GM18867 (cell line): Measurements from ENCODE around the gene PHF21B.

Experiments
- ATAC-seq: cut with Tn5 transposase; IDR thresholded peaks from one replicate; pipeline ENCODE4 v1.9.1; 2021; ENCODE audit warnings: mild to moderate bottlenecking, moderate library complexity; ENCODE audit not compliant: unreplicated experiment

PHF21B gene

DNA sequence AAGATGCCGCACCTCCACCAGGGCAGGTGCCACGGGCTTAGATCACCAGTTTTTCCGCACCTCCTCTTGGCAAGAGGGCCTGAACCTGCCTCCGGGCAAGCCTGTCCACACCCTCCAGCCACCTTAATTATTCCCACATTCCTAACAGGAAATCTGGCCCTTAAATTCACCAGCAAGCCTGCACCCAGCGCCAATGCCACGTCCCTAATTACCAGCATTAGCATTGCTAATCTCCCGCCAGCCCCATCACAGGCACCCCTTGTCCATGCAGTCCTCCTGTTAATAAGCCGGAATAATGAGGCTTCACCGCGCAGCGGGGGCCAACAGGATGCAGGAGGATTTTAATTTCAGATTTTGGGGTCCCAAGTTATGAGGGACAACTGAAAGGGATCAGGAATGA is 69.7 kb downstream of the PHF21B start:
- no peak for ATAC-seq

DNA sequence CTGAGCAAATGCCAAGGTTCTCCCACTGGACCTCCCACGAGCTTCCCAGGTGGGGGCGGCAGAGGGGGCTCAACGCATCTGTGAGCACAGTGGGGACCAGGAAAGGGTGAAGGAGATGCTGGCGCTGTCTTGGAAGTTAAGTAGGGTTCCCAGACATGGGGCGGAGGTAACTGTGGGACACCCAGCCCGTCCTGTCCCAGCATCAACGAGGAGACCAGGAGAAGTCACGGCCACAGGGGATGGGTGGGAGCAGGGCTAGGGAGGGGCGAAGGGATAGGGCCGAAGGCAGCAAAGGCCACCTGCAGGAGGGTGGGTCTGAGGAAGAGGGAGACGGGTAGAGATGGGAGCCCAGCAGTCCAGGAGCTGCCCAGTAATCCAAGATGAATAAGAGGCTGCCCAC is 70.4 kb downstream of the PHF21B start:
- no peak for ATAC-seq

DNA sequence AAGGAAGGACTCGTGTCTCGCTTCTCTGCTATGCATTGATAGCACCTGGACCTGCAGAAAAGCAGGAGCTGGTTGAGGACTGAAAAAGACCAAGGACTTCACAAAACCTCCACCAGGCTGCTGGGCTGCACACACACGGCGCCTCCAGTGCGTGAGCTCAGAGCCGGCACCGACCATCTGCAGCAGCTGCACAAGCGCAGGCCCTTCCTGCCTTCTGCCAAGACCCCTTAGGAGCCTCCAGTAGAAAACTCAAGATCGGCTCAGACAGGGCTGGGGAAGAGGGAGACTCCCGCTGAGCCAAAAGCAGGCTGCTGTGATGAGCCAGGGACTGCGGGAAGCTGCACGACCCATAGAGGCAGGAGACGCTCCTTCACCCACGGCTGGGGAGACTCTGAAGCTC is 70.9 kb downstream of the PHF21B start:
- no peak for ATAC-seq

DNA sequence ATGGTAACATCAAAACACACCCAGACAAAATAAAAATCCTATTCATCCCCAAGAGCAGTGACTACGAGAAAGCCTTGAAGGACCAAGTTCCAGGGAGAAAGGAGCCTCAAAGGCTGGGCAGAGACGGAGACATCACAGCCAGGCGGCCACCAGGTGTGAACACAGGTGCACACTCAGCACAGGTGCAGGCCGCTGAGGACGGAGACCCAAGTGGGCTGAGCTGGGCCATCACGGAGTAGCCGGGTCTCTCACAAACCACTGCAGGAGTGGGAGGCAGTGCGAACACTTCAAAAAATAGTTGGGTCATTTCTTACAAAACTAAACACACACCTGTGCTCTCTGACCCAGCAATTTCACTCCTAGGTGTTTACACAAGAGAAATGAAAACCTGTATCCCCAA is 72.6 kb downstream of the PHF21B start:
- ATAC-seq: no peak

DNA sequence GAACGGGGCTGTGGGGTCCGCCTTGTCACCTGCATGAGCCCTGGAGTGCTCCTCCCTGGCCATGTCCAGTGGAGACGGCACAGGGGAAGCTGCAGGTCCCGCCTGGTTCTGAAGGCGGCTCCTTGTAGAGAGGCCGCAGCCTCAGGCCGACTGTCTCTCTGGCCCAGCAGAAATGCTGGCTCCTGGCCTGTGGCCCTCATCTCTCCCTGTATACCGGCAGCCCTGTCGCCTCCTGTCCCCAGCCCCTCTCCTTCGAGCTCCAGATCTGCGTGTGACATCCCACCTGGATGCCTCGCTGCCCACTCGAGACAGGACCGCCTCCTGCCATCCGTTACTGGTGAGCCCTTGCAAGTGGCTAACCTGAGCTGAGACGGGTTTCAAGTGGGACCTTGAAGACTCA is 73.6 kb downstream of the PHF21B start:
- ATAC-seq: no peak

DNA sequence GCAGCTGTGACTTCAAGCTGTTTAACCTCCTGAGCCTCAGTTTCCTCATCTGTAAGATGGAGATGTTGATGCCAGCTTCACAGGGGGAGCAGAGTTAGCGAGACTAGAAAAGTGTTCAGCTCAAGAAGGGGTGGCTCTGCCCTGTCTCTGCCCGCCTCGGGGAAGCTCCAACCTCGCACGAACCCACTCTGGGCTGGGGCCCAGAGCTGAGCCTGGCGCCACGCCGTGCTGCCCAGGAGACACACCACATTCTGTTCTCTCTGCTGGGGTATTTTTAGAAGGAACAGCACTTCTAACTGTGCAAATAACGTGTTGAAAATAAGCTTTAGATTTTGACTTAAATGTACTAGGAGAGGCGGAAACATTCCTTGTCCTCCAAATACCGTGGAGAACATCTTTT is 74.1 kb downstream of the PHF21B start:
- ATAC-seq: no peak

DNA sequence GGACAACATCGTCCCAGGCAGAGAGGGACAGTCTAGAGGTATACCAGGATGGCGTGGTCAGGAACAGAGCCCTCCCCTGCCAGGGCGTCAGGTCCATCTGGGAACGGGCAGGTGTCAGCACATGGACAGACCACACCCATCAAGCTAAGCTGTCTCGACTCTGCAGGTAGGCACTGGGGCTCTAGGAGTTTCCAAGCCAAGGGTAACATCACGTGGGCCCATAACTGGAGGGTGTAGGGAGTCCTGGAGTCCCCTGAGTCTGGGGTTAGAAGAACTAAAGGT is 75.4 kb downstream of the PHF21B start:
- no peak for ATAC-seq

DNA sequence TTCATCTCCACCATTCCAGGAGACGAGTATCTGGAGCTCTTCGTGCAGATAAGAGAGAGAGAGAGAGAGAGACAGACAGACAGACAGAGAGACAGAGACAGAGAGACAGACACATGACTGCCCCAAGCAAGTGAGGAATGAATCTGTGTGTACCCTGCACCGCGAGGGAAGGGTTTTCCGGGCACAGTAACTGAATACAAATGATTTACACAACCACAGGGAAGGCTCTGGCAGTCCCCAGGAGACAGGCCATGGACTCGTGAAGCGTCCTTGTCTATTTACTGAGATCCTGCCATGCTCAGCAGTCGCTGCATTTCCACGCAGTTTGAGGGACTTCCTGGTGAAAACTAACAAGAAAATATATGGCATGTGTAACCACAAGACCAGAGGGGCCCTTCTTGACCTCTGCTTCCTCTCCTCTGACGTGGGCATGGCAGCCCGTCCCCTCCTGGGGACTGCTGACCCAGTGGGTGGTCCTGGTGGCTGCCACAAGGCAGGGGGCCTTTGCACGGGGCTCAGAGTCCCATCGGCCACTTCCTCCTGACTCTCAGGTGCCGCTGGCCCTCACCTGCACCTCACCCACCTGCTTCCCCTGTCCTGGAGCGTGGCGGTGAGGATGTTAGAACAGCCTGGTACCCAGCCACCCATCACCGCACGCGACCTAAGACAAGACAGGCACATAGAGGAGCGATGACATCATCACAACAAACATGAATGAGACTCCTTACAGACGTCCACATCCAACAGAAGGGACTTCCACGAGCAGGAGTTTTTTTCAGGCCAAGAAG is 75.9 kb downstream of the PHF21B start:
- no peak for ATAC-seq

DNA sequence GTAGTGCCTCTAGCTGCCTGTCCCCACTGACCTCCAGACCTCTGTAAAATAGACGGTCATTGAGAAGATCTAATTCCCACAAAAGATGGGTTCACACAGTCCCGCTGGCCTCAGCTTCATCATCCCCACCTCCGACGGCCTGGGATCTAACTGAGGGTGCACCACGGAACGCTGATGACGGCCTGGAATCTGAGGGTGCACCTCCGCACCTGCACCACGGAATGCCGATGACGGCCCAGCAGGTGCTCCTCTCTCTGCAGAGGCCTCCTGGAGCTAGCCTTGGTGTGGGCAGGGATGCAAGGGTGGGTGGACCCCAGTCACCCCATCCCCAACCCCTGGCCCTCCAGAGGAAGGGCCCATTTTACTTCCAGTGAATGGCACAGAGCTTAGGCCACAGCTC is 77.3 kb downstream of the PHF21B start:
- ATAC-seq: no peak

DNA sequence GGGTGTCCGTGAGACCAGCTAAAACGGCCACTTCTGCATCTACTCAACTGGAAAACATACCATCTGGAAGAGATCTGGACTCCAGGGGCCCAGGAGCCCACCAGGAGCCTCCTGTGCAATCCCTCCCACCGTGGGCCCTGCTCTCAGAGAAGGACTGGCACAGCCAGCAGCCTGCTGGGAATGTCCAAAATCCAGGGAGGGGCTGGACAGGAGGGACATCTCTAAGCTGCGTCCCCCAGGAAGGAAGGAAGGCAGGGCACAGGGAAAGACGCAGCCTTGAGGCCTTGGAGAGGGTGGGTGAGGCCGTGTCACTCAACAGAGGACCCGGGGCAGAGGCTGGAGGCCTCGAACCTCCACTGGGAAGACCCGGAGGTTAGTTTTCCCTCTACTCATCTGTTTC is 78.0 kb downstream of the PHF21B start:
- ATAC-seq: no peak

DNA sequence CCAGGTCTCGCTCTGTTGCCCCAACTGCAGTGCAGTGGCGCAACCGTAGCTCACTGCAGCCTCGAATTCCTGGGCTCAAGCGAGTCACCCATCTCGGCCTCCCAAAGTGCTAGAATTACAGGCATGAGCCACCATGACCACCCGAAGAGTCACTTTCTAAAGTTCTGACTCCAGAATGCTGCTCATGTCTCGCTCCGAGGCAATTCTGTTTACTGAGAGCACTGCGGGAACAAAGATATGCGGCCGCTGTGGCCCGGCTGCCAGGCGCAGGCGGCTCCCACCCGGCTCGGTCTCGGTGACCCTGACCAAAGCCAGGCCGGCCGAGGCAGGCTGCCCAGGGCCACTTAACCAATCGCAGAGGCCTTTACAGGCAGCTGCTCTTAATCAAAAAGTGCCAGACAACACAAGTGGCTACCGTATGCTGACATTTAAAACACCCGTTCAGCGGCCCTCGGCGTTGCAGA is 78.7 kb downstream of the PHF21B start:
- no peak for ATAC-seq

DNA sequence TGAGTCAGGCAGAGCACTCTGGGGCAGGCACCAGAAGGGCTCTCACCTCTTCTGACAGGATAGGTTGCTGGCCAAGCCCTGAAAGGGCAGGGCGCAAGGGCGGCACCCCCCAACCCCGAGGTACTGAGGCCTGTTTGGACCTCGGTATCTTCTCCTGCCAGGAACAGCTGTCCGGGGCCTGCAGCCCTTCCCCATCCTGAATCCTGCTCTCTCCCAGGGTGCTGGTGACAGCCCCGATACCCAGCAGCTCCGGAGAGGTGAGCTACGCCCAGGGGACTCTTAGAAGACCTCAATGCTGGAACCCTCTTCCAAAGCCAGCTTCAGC is 79.1 kb downstream of the PHF21B start:
- ATAC-seq: no peak

DNA sequence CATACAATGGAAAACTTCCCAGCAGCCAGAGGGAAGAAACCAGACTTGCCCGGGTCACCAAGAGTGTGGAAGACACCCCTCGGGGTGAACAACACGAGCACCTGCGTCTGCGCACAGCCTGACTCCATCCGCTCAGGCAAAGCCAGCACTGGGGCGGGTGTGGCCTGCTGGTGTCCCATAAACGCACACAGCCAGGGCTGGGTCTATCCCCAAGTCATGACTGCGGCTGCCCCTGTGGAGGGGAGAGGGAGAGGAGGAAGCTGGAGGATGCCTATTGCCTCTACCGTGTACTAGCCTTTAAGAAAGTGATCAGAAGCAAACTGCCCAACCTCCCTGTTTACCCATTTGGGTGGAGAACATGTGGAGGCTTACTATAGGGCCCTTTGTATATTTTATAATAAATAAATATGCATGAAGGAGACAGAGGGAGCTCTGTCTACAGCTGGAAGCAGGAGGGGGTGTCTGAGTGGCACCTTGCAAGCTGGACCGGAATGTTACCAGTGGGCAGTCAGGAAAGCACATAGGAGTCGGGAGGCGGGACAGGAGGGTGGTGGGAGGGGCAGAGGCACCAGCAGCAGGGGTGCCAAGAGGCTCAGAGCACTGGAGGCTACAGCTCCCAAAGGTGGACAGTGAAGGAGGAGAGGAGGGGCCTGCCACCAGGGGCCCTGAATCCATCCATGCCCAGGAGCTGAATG is 79.6 kb downstream of the PHF21B start:
- ATAC-seq: no peak

DNA sequence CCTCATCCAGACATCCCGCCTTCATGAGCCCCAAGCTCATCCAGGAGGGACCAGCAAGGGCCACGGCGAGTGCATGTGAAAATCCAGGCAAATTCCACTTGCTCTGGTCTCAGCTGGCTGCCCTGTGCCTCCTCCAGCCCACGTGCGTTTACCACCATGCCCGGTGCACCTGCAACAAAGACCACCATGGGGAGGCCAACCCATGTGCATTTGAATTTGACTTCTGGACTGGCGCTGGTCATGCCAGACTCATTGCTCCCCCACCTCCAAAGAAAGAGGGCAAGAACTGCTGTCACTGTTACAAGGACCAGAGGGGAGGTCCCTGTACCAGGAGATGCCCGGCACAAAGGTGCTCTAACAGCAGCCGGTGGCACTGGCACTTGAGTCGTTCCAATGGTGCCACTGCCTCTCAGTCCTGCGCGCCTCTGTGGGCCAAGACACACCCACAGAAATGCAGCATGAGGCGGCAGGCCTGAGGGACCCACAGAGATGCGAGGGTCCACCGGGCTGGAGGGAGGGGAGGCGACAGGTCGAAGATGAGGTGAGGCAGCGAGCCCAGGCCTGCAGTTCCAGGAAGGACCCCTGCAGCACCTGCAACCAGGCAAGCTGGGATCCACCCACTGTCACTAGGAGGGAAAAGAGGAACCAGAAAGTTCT is 80.3 kb downstream of the PHF21B start:
- no peak for ATAC-seq

DNA sequence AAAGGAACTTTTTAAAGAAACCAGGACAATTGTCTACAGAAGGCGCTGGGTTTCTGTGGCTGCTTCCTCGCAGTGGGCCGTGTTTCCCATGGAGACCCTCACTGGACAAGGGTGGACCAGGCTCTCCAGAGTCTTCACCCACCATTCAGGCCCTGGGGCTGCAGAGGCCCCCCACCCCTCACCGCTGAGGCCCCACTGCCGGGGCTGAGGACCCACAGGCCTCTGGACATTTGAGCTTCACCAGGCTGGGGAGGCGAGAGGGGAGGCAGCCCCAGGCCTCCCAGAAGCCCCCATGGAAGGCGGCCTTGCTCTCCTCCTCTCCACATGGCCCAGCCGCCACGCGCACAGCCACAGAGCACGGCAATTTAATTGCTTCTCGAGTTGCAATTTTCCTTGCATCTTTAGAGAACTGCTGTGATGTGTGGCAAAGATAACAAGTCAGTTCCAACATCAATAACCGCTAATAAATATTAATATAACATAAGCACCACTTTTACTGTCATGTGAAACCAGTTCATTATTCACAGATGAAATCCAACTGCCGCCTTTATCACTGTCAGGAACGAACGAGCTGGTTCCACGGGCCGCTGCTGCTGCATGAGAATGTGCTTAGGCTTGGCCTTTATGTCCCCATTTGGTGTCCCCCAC is 81.0 kb downstream of the PHF21B start:
- ATAC-seq: no peak

DNA sequence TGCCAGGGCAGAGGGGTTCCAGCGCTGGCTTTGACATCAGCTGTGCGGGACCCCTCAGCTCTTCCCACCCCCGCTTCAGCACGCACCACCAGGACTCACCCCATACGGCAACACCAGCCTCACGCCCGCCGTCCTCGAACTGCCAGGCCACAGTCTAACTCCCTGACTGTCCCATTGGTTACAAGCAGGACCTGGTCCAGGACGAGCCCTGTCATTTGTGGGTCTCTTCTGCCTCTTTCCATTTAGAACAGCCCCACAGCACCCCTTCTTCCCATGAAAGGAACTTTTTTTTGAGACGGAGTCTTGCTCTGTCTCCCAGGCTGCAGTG is 81.7 kb downstream of the PHF21B start:
- no peak for ATAC-seq

DNA sequence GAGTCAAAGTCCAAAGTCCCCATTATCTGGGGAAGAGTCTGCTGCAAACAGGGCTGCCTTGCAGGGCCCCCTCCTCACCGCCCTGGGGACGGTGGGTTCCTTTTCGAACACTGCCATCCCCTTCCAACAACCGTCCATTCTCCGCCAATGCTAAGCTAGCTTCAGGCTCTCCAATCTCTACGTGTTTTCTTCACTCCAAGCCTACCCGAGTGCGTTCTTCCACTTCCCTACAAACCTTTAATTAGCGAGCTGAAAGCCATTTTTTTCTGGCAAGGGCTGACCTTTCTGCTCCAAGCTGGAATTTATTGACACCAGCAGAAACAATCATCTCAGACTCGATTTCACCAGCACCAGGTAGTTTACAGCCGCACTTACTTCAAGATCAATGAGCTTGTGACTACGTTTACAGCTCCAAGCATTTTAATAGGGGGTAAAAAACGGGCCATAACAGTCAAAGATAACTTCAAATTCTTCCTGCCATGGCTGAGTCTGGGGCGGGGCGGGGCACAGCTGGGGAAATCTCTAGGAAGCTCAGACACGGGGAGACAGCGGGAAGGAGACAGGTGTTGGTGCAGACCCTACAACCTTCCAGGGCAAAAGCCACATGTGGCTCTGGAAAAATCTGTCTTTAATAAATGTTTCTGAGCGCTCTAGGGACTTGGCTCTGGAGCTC is 82.2 kb downstream of the PHF21B start:
- ATAC-seq: no peak

DNA sequence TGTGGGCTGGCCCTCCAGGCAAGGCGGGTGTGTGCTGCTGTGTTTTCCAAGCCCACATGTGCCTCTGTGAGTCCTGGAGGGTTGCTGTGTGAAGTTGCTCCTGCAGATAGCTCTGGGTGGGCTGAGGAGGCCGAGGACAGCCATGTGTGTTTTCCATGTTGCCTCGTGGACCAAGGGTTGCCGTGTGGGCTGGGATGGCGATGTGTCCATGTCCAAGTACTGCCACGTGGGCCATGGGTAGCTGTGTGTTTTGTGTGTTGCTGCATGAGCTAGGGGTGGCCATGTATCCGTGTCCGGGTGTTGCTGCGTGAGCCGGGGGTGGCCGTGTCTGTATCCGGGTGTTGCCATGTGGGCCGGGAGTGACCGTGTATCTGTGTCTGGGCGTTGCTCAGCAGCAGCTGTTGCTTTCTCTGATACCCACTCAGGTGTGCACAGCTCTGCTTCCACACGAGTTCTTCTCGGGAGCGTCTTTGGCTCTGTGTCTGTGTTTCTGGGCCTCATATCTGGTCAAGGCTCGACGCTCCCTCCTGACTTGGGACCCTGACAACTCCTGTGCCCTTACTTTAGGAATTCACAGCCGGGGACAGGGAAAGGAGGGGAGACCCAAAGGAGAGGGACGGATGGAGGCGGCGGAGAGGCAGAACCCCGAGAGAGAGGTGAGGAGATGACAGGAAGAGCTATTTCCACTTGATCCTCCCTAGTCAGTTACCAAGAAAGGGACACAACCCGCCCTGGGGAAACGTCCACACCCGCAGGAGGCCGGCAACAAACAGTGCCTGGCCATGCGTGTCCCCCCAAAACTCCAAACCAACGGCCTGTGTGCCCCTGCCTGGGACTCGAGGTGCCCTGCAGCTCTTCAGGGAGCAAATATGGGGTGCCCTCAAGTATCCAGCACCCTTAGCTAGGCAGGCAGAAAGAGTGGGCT is 83.1 kb downstream of the PHF21B start:
- ATAC-seq: no peak

DNA sequence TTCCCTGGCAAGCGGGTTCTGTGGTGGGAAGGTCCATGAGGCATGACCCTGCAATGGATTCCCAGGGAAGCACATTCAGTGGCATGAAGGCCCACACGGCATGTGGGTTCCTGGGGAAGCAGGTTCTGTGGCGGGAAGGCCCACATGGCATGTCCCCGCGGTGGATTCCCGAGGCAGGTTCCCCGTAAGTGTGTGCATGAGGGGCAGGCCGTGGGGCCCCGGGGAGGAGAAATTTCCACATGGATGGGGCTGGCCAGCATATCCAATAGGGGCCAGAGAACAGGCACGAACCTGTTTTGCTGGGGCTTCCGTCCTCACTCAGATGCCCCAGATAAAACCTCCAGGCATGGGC is 83.7 kb downstream of the PHF21B start:
- no peak for ATAC-seq

DNA sequence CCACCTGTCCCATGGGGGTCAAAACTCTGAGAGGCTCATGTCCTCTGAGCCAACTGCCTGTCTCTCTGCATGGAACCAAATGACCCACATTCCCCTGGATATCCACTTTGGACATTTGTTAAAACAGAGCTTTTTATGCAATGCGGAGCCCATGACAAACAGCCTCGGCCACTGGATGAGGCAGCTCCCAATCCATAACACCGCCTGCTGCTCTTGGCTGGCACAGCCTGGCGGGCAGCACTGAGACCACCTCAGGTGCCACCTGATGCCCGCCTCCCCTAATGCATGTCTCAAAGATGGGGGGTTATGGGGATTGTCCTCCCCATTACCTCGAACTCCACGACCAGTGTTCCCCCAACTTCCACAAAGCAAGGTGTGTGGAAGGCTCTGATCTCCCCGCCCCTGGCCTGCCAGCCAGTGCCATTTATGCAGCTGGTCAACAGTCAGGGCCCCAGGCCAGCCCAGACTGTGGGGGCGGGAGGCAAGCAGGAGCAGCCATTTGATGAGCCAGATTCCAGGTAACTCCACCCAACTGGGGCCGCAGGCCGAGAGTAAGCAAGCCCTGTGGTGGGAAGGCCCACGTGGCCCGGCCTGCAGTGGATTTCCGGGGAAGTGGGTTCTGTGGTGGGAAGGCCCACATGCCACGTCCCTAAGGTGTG is 84.2 kb downstream of the PHF21B start:
- no peak for ATAC-seq
